GM18508 (cell line): ENCODE measurements around the gene RBM42.
"Not testable (repeated sequence)": the region's sequence is repeated elsewhere in the genome, so short reads cannot be mapped to it uniquely, and the experiment has no call there.

Source experiments
- ATAC-seq: cut with Tn5 transposase; IDR thresholded peaks from one replicate; pipeline ENCODE4 v1.9.1; 2021; ENCODE audit warnings: moderate number of reproducible peaks; ENCODE audit not compliant: insufficient read depth, unreplicated experiment

Gene RBM42

GRCh38 chr19:35645680-35646511 is 17.1 kb downstream of the RBM42 start:
- no peak for ATAC-seq

GRCh38 chr19:35648017-35648961 is 19.5 kb downstream of the RBM42 start, which contains the start of gene COX6B1:
Gene COX6B1, plus strand, starts transcription at chr19:35648323. Its CDS starts 2,921 bp downstream, at chr19:35651244.
- peak; percentile 56 for ATAC-seq

- no peak for ATAC-seq
These were observed 21.7 kb downstream of the RBM42 start for GRCh38 chr19:35650581-35650980.

GRCh38 chr19:35654828-35655227 is 26.0 kb downstream of the RBM42 start:
- ATAC-seq, result not testable (repeated sequence)

GRCh38 chr19:35655600-35655999 is 26.8 kb downstream of the RBM42 start:
- ATAC-seq, result no peak

- no peak for ATAC-seq
These were observed 27.9 kb downstream of the RBM42 start for GRCh38 chr19:35656700-35657099.

- no peak for ATAC-seq
These were observed 29.3 kb downstream of the RBM42 start for GRCh38 chr19:35657904-35658700.

- ATAC-seq, result no peak
These were observed 33.1 kb downstream of the RBM42 start for GRCh38 chr19:35661995-35662340.

- no peak for ATAC-seq
These were observed 35.1 kb downstream of the RBM42 start for GRCh38 chr19:35663981-35664380.

GRCh38 chr19:35665157-35665556 is 36.3 kb downstream of the RBM42 start:
- ATAC-seq, result no peak

GRCh38 chr19:35665604-35666003 is 36.8 kb downstream of the RBM42 start:
- no peak for ATAC-seq

- no peak for ATAC-seq
These were observed 37.5 kb downstream of the RBM42 start, which contains the start of gene UPK1A for GRCh38 chr19:35666251-35666913. Gene UPK1A, plus strand, starts transcription at chr19:35666517. Its CDS starts 296 bp downstream, at chr19:35666813.

- no peak for ATAC-seq
These were observed 40.7 kb downstream of the RBM42 start for GRCh38 chr19:35669566-35669965.

GRCh38 chr19:35669974-35670373 is 41.1 kb downstream of the RBM42 start:
- ATAC-seq, result no peak

GRCh38 chr19:35670686-35671085 is 41.9 kb downstream of the RBM42 start:
- ATAC-seq, result no peak

GRCh38 chr19:35671818-35672217 is 43.0 kb downstream of the RBM42 start:
- no peak for ATAC-seq

- no peak for ATAC-seq
These were observed 44.4 kb downstream of the RBM42 start for GRCh38 chr19:35673121-35673804.

GRCh38 chr19:35675589-35676140 is 46.8 kb downstream of the RBM42 start:
- ATAC-seq, result no peak
